ENCODE measurements around the gene TTF1. TPM values are rescaled to one million over a fixed set of nuclear protein-coding genes. Genes with fewer than 3 reads are reported as not detected.
A peak's percentile ranks its signal among the peaks of the same experiment; 100 is the strongest.

Gene TTF1
- total and polyA plus RNA-seq, 2 donors from 2014 or later, result 10.3 to 16.3 TPM

DNA sequence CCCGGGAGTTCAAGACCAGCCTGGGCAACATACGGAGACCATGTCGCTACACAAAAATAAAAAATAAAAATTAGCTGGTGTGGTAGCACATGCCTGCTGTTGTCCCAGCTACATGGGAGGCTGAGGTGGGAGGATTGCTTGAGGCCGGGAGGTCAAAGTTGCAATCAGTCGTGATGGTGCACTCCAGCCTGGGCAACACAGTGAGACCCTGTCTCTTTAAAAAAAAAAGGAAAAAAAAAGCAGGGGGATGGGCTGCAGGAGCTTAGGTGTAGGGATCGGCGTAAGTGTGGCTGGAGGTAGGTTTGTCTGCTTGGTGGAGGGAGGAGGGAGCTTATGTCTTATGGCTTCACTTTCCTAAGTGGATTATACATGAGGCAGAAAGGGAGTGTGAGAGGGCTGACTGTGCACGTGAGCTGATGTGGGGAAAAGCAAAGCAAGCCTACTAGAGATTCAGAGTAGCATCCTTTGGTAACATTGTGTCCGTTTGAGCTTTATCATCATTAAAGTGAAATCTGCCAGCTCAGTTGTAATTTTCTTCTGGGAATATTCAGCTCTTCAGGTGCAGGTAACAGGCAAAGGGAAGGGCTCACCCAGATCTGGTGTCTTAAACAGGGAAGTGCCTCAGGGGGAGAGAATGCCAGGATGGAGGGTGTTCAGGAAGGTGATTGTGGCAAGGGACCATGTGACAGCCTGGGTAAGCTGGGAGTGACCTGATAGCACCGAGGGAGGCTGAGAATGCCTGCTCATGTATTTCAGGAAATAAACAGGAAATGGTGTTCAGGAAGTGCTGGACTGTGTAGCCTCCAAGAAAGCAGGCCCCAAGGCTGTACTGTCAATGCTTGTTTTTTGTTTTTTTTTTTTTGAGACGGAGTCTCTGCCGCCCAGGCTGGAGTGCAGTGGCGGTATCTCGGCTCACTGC, 34.2 kb downstream of the TTF1 start:
- Histone ChIP-seq H3K36me3 (ENCODE audit: control insufficient read depth in 2 of 3, insufficient read depth in 3 of 3, low read length in 3 of 3) (peaks cover 6 to 11% (median 7%) of the 10 kb centered on the region in 3 donors), H3K9ac (ENCODE audit: low read length in 3 of 3) (no peak overlapping the region), H3K4me3 (ENCODE audit: low read length in 3 of 3) (peak overlapping the region in 1 of 3 donors; percentile 15), H3K9me3 (ENCODE audit: control insufficient read depth in 2 of 3, insufficient read depth in 1 of 3, low read length in 3 of 3) (peaks cover 0 to 1% (median 0%) of the 10 kb centered on the region in 3 donors), H3K4me1 (ENCODE audit: control insufficient read depth in 2 of 3, insufficient read depth in 2 of 3, low read depth in 1 of 3, low read length in 3 of 3) (no peaks in the 10 kb centered on the region), H3K27ac (ENCODE audit: low read depth in 2 of 2, low read length in 2 of 2) (peak overlapping the region; percentile 25 to 79), H3K27me3 (ENCODE audit: control insufficient read depth, insufficient read depth, low read length) (no peaks in the 10 kb centered on the region)
- TF ChIP-seq, protein P1, sequence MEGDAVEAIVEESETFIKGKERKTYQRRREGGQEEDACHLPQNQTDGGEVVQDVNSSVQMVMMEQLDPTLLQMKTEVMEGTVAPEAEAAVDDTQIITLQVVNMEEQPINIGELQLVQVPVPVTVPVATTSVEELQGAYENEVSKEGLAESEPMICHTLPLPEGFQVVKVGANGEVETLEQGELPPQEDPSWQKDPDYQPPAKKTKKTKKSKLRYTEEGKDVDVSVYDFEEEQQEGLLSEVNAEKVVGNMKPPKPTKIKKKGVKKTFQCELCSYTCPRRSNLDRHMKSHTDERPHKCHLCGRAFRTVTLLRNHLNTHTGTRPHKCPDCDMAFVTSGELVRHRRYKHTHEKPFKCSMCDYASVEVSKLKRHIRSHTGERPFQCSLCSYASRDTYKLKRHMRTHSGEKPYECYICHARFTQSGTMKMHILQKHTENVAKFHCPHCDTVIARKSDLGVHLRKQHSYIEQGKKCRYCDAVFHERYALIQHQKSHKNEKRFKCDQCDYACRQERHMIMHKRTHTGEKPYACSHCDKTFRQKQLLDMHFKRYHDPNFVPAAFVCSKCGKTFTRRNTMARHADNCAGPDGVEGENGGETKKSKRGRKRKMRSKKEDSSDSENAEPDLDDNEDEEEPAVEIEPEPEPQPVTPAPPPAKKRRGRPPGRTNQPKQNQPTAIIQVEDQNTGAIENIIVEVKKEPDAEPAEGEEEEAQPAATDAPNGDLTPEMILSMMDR (IDR thresholded peaks at IDR 0.05; ENCODE audit: borderline replicate concordance, extremely low read depth, insufficient read depth), result no peak
- intact Hi-C loops (cut with DNase I), result no loop called here
- DNase-seq (peak in 2 of 5 donors; percentile 20 to 66), FAIRE-seq (no peak)

DNA sequence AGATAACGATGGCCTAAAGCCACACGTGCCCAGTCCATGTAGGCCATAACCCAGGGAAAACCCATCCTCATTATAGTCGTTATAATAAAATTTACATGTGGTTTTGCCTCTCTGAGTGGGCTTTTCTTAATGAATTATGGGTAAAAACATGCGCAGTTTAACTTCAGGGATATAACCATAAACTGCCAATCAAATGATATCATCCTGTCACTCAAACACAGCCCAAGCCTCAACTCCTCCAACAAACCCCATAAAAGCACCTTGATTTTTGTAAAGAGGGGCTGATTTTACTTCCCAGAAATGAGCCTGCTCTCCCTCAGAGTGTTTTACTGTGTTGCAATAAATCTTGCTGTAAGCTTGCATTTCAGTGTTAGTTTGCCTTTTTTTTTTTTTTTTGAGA, 36.0 kb downstream of the TTF1 start:
- DNase-seq (peak in 1 of 5 donors; percentile 15), FAIRE-seq (no peak)
- Histone ChIP-seq H3K9ac (ENCODE audit: low read length in 3 of 3) (no peak overlapping the region), H3K4me1 (ENCODE audit: control insufficient read depth in 2 of 3, insufficient read depth in 2 of 3, low read depth in 1 of 3, low read length in 3 of 3) (no peaks in the 10 kb centered on the region), H3K27me3 (ENCODE audit: control insufficient read depth, insufficient read depth, low read length) (no peaks in the 10 kb centered on the region), H3K4me3 (ENCODE audit: low read length in 3 of 3) (no peak overlapping the region), H3K9me3 (ENCODE audit: control insufficient read depth in 2 of 3, insufficient read depth in 1 of 3, low read length in 3 of 3) (no peaks in the 10 kb centered on the region), H3K27ac (ENCODE audit: low read depth in 2 of 2, low read length in 2 of 2) (no peak overlapping the region), H3K36me3 (ENCODE audit: control insufficient read depth in 2 of 3, insufficient read depth in 3 of 3, low read length in 3 of 3) (no peaks in the 10 kb centered on the region)
- intact Hi-C loops (cut with DNase I), result no loop called here
- TF ChIP-seq, protein P1 (IDR thresholded peaks at IDR 0.05; ENCODE audit: borderline replicate concordance, extremely low read depth, insufficient read depth), result no peak

DNA sequence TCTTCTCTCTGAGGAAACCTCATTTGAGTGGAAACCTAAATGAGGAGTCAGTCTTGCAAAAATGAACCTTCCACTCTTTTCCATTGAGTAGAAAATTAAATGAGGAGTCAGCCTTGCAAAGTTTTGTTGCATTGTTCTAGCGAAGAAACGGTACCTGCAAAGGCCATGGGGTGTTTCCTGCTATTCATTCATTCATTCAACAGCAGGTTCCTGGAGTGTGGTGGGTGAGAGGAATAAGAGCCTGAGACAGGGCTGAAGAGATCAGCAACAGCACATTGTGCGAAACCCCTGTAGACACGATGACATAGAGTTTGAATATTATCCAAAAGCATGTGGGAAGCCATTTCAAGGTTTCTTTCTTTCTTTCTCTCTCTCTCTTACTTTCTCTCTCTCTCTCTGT, 37.2 kb downstream of the TTF1 start:
- Histone ChIP-seq H3K27ac (ENCODE audit: low read depth in 2 of 2, low read length in 2 of 2) (no peak overlapping the region), H3K4me3 (ENCODE audit: low read length in 3 of 3) (no peak overlapping the region), H3K9ac (ENCODE audit: low read length in 3 of 3) (no peak overlapping the region), H3K36me3 (ENCODE audit: control insufficient read depth in 2 of 3, insufficient read depth in 3 of 3, low read length in 3 of 3) (no peaks in the 10 kb centered on the region), H3K4me1 (ENCODE audit: control insufficient read depth in 2 of 3, insufficient read depth in 2 of 3, low read depth in 1 of 3, low read length in 3 of 3) (no peaks in the 10 kb centered on the region), H3K27me3 (ENCODE audit: control insufficient read depth, insufficient read depth, low read length) (no peaks in the 10 kb centered on the region), H3K9me3 (ENCODE audit: control insufficient read depth in 2 of 3, insufficient read depth in 1 of 3, low read length in 3 of 3) (no peaks in the 10 kb centered on the region)
- FAIRE-seq, result no peak
- TF ChIP-seq, protein P1 (IDR thresholded peaks at IDR 0.05; ENCODE audit: borderline replicate concordance, extremely low read depth, insufficient read depth), result no peak
- DNase-seq, result no peak
- intact Hi-C loops (cut with DNase I), result no loop called here
